DMS 273 treated with DMSO at 0.1 percent for 48 hours (cell line): ENCODE results near the gene TBC1D2B.
"Not testable (repeated sequence)": the region's sequence is repeated elsewhere in the genome, so short reads cannot be mapped to it uniquely, and the experiment has no call there.

ENCODE experiments used
- DNase-seq: peaks from one replicate; lab custom pipeline; 2025; lab: John Stamatoyannopoulos, UW

Gene TBC1D2B

GRCh38 chr15:78002996-78003395 lies 74.5 kb downstream of the TBC1D2B start:
- DNase-seq = no peak

- no peak for DNase-seq
Observed at GRCh38 chr15:78001656-78002055, 75.9 kb downstream of the TBC1D2B start.

DNA sequence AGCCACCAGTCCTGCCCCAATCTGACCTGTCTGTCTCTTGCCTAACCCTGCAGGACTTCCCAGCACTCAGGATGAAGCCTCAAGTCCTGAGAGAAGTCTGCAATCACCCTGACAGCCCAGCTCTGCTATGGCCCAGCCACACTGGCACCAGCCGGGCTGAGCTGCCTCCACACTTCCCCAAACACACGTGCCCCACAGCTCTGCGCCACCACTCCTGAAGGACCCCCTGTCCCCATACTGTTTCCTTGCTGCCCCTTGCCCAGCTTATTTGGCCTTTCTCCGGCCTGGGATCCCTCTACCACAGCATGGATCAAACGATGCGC lies 76.6 kb downstream of the TBC1D2B start:
- no peak for DNase-seq

DNA sequence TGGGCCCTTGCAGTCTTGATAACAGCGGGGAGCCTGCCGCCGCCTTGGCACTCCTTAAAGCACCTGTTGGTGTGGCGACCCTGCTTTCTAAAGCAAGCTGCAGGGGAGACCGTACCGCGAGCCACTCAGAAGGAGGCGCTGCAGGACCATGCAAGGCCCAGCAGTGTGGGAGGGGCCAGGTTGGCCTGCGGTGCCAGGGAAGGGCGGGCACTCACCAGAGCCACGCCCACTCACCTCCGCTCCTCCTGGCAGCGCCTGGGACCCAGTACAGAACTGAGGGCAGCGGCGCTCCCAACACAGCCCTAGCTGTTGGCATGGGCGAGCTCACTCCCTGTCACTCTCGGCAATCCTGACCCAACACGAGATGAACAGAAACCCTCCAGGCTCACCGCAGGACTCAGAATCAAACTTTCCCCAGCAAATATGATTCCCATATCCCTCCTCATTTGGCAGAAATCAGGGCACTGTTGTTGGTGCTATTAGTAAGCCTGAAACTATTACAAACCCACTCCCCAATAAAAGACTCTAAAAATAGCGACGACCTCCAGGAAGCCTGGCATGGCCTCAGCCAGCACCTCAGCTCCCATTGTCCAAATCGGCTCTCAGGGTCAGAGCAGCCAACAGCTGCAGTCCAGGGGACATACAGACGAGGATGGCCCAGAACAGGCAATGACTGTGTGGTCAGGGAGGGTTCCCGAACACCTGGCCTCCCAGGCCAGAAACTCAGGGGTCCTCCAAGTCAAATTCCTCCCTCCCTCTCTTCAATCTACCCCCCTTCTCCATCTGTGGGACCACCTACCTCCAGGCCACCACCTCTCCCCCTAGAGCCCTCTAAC lies 77.2 kb downstream of the TBC1D2B start:
- no peak for DNase-seq

- DNase-seq = no peak
Observed at GRCh38 chr15:77999486-77999885, 78.0 kb downstream of the TBC1D2B start.

GRCh38 chr15:77998592-77998991 lies 78.9 kb downstream of the TBC1D2B start:
- DNase-seq = no peak

GRCh38 chr15:77997761-77998554 lies 79.6 kb downstream of the TBC1D2B start:
- not testable (repeated sequence) for DNase-seq

DNA sequence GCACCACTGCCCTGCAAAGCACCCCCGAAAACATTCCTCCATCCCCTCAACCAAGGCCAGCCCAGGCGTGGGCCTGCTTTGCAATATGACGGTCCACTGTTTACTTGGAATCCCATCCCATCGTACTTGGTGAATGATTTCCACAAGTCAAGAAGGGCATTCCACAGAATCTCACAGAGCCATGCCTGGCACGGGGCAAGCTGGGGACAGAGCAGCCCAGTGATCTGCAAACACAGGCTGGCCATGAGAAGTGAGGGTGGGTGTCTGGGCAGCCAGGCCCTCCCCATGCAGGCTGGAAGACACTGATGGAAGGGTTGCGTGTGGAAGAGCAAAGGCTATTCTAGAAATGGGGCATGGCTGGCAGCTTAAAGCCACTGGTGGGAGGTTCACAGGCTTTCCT lies 80.3 kb downstream of the TBC1D2B start:
- not testable (repeated sequence) for DNase-seq

GRCh38 chr15:77996713-77997171 lies 80.8 kb downstream of the TBC1D2B start:
- DNase-seq = not testable (repeated sequence)

DNA sequence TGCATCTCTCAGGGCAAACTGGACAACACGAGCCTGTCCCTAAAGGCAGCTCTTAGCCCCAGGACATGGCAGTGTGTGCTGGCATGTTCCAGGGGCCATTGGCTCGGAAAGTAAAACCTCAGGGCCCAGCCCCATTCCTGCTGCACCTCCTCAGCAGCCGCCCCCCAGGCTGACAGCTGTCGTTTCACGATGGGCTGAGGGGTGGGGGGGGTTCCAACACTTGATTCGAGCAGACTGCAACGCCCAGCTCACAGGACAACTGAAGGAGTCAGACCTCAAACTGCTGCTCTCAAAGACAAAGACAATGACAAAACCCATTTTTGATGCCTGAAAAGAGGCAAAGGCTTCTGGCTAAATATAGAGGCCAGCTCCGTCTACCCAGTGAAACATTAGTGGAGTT lies 81.3 kb downstream of the TBC1D2B start:
- DNase-seq = not testable (repeated sequence)

DNA sequence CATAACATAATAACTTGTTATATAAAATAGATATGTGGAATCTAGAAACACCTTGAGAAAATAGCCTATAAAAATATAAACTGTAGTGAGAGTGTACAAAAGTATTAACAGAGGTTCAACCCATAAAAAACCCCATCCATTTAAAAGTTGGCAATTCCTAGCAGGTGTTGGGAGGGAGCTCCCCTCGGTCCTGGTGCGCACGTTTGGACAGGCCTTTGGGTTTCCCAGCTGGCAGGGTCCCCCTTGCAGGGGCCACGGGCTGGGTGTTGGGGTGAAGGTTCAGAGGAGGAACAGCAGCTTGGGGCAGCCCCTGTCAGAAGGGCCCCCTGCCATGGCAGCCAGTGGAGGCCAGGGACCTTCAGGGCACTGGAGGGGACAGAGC lies 82.0 kb downstream of the TBC1D2B start:
- not testable (repeated sequence) for DNase-seq

- DNase-seq = peak; percentile 78
Observed at GRCh38 chr15:77994893-77995536, 82.5 kb downstream of the TBC1D2B start.

- peak; percentile 17 for DNase-seq
Observed at GRCh38 chr15:77993970-77994693, 83.4 kb downstream of the TBC1D2B start.

- no peak for DNase-seq
Observed at GRCh38 chr15:77993374-77993911, 84.1 kb downstream of the TBC1D2B start.

GRCh38 chr15:77992356-77993222 lies 84.9 kb downstream of the TBC1D2B start:
- no peak for DNase-seq

GRCh38 chr15:77991658-77992201 lies 85.8 kb downstream of the TBC1D2B start:
- peak; percentile 69 for DNase-seq

DNA sequence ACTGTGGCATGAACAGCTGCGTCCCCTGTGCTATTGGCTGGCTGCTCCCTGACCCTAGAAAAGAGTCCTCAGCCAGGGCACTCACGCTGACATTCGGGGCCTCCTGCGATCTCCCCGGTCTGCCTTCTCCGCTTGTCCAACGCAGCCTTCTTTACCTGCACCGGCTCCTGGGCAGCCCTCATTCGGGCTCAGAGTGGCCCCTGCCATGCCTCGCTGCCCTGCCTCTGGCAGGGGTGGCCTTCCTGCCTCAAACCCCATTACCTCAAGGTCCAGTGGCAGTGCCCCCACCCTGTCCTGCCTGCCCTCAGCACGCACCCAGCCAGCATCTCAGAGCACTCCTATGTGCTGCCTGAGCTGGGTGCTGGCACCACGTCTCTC lies 86.5 kb downstream of the TBC1D2B start:
- no peak for DNase-seq

- no peak for DNase-seq
Observed at GRCh38 chr15:77989296-77990143, 88.0 kb downstream of the TBC1D2B start.
